HG03095 (cell line): ENCODE measurements around the gene PRM1.
A peak's percentile ranks its signal among the peaks of the same experiment; 100 is the strongest.
"Not testable (repeated sequence)": the region's sequence is repeated elsewhere in the genome, so short reads cannot be mapped to it uniquely, and the experiment has no call there.

ENCODE experiments used
- ATAC-seq: cut with Tn5 transposase; IDR thresholded peaks from one replicate; pipeline ENCODE4 v1.9.1; 2021; ENCODE audit warnings: moderate library complexity; ENCODE audit not compliant: unreplicated experiment

Gene PRM1

DNA sequence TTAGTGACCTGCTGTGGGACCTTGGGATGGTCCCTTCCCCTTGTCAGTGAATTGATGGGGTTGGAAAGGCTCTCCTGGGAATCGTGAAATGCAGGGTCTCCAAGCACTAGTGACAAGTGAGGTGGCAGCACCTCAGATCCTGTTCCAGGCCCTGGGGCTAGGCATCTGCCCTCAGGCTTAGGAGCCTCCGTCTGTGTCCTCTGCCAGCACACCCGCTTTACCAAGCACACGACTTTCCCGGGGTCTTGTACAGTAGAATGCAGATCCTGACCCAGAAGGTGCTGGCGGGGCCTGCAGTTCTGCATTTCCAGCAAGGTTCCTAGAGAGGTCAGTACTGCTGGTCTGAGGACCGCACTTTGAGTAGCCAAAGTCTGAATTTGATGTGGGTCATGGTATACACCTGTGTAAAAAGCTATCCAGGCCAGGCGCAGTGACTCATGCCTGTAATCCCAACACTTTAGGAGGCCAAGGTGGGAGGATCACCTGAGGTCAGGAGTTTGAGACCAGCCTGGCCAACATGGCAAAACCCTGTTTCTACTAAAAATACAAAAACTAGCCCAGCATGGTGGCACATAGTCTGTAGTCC lies 33.3 kb upstream of the PRM1 start:
- ATAC-seq, result no peak

DNA sequence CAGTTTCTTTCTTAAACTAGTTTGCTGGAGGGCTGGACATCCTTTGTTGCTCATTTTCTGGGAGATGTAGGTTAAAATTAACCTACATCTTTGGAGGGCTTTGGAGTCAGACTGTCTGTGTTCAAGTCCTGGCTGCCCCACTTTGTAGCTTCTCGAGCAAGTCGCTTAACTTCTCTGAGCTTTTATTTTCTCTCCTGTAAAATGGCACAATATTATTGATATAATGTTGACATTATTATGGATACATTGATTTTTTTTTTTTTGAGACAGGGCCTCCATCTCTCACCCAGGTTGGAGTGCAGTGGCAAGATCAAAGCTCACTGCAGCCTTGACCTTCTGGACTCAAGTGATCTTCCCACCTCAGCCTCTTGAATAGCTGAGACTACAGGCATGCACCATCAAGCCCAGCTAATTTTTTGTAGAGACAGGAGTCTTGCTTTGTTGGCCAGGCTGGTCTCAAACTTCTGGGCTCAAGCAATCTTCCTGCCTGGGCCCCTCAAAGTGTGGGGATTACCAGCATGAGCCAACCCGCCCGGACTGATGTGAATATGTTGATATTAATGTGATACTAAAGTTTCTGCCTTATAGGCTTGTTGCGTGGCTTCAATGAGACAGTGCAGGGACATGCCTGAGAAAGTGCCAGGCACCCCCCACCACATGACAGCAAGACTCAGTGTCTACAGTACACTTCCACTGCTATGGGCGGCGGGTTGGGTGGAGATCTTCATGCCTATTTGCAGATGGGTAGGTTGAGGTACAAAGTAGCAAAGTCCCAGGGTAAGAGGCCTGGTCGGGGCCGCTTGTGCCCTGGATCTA lies 32.6 kb upstream of the PRM1 start:
- no peak for ATAC-seq

DNA sequence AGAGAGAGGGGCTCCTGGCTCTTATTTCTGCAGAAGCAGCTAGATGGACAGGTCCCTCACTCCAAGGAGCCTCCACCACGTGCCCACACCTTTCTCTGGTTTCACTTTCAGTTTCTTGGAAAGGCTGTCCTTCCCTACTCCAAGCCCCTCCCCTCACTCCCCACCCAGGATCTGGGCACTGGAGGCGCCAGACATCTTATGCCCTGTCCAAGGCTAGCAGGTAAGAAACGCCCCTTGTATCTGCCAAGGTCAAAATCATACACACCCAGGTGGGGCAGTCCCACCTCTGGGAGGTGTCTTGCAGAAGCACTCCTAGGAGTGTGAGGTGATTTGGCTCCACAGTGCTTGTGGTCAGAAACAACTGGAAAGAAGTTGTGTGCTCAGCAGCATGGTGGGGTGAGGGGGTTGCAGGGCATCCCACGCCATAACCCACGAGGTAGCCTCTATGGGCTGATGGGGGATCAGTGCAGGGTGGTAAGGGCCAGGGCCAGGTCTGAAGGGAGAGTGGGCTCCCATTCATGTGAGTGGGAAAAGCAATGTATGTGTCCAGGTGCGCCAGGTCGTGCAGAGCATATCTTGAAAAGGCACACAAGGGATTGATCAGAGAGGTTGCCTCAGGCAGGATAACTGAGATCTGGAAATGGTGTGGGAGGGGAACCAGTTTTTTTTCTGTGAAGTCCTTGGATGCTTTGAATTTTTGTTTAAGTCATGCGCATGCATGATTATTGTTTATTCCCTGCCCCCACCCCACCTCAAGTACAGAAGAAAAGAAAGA lies 31.8 kb upstream of the PRM1 start:
- no peak for ATAC-seq

DNA sequence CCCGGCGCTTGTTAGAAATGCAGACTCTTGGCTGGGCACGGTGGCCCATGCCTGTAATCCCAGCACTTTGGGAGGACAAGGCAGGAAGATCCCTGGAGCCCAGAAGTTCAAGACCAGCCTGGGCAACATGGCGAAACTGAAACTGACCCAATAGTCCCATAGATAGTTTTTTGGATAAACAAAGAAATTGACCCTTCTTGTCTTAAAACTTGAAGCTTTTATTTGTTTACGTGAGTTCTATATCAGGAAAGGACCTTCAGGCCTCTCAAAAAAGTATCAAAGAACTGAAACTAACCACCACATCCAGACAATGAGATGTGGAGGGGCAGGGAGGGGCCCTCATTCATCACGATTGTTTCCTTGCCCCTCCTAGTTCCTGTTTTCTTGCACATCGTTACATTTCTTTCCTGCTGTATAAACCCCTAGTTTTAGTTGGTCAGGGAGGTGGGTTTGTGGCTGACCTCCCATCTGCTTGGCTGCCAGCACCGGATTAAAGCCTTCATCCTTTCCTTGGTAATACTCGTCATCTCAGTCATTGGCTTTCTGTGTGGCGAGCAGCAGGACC lies 29.9 kb upstream of the PRM1 start:
- no peak for ATAC-seq

DNA sequence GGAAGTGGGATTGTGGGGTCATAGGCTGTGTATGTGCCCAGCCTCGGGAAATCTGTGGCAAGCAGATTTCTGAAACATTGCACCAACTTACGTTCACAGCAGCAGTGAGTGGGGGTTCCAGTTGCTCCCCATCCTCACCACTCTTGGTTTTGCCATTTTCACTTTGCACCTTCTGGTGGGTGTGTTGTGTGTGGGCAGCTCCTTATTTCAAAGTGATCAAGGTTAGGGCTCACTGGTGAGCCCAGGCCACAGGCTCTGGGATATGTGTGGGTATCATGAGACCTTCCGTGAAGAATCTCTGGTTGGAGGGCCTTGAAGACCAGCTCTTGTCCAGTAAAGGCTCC lies 29.5 kb upstream of the PRM1 start:
- no peak for ATAC-seq

DNA sequence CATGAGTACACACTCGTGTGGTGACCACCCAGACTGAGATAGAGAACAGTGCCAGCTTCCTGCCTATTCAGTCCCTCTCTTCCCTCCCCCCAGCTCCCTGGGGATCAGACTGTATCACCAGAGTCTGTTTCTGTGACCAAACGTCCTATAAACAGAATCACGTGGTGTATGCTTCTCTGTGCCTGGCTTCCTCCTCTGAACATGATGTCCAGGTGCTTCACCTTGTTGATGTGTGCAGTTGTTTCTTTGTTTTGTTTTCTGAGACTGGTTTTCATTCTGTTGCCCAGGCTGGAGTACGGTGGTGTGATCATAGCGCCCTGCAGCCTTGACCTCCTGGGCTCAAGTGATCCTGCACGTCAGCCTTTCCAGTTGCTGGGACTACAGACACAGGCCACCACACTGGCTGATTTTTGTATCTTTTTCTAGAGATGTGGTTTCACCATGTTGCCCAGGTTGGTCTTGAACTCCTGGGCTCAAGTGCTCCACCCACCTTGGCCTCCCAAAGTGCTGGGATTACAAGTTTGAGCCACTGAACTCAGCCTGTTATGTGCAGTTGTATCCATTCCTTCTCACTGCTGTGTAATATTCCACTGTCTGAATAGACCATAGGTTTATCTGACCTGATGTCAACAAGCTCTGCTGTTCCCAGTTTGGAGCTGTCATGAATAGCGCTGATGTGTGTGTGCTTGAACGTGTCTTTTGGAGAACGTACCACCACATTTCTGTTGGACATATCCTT lies 28.9 kb upstream of the PRM1 start:
- peak; percentile 40 for ATAC-seq

DNA sequence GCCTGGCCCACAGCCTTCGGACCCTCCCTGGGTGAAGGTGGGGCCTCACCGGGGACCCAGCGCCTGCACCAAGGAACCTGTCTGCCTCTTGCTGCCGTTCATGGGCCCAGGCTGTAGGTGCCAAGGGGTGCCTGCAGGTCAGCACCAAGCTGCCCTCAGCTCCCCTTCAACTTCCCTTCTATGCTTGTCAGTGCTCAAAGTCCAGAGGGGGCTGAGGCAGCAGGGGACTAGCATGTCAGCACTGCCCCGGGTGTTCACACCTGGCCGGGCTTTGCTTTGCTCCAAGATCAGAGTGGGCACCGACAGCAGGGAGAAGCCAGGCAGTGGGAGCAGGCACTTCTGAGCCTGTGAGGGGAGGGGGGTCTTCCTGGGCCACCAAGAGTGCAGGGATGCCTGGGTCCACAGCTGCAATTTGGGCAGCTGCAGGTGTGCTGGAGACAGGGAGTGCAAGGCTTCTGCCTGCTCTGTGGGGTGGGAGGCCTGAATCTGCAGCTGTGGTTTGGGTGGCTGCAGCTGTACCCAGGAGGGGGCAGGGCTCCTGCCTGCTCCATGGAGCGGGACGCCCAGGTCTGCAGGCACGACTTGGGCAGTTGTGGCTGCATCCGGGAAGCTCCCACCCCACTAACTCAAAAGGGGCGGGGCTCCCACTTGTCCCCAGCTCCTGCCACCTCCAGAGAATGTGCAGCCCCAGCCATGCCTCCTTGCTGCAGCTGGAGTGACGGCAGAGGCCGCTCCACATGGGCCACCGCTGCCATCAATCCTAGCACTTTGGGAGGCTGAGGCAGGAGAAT lies 27.6 kb upstream of the PRM1 start:
- ATAC-seq, result no peak

DNA sequence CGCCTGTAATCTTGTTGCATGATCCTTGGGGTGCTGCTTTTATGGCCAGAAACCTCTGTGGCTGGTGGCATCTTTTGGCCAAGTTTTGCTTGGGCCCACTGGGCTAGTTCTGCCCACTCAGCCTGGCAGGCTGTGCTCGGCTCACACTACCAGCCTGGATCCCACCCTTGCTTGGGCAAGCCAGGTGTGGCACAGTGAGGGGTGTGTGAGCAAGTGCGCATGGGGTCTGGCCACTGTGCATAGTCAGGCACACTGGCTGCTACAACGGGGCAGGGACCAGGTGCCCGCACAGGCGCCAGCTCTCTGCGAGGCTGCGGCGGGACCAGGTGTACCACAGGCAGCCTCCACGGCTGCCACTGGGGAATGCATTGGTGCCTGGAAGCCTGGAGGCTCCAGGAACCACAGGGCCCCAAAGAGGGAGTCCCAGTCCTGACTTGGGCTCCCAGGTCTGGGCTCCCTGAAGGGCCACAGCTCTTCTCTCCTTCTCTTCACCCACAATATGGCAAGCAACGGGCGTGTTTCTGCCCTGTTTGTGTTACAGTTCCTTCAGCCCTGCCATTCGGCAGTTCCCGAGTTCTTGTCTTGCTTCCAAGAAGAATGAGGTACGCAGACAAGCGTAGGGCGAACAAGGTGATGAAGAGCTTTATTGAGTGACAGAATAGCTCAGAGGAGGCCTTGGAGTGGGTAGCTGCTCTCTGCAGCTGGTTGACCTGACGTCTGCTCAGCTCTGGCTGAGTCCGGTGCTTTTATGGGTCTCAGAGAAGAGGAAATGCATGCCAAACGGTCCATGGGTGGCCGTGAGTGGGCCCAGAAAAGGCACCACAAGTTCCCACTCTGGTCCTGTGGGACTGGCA lies 26.7 kb upstream of the PRM1 start:
- ATAC-seq, result no peak

DNA sequence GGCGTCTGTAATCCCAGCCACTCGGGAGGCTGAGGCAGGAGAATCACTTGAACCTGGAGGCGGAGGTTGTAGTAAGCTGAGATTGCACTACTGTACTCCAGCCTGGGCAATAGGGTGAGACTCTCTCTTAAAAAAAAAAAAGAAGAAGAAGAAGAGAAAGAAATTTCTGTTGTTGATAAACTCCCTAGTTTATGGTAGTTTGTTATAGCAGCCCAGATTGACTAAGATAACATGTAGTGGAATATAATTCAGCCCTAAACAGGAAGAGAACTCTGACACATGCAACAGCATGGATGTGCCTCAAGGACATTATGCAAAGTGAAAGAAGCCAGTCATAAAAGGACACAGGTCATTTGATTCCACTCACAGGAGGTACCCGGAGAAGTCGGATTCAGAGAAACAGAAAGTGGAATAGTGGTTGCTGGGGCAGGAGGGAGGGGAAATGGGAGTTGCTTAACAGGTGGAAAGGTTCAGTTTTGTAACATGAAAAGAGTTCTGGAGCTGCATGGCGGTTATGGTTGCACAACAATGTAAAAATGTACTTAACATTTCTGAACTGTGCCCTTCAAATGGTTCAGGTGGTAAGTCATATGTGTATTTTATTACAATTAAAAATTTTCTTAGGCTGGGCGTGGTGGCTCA lies 26.0 kb upstream of the PRM1 start:
- no peak for ATAC-seq

DNA sequence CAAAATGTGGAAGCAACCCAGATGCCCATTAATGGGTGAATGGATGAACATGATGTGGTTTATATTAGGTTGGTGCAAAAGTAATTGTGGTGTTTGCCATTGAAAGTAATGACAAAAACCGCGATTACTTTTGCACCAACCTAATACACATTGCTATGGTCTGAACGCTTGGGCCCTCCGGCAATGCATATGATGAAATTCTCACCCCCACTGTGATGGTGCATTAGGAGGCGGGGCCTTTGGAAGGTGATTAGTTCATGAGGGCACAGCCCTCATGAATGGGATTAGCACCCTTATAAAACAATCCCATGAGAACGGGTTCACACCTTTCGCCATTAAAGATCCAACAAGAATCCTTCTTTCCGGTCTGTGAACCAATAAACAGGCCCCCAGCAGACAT lies 25.3 kb upstream of the PRM1 start:
- ATAC-seq, result no peak

DNA sequence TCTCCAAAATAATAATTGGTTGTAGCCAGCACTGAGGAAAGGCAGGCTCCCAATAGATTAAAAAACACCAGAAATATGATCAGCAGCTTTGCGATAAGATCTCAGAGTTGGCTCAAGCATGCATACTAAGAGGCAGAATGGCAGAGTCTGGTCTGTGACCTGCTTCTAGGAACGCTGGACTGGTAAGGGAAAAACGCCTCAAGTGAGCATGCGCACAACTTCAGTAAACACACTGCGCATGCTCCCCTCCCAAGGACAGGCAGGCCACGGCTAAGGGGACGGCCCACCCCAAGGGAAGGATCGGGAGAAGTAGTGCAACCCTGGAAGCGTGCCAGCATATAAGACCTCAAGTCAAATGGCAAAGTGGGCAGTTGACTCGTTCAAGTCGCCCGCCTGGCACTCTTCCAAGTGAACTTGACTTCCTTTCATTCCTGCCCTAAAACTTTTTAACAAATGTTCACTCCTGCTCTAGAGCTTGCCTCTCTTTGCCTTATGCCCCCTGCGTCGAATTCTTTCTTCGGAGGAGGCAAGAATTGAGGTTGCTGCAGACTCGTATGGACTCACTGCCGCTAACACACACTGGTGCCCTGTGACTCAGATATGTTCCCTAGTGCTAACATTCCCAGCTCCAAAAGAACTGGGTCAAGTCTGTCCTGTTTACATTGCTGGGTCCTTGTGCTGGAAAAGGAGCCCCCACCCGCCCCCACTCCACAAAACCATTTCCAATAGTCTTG lies 22.4 kb upstream of the PRM1 start:
- no peak for ATAC-seq

DNA sequence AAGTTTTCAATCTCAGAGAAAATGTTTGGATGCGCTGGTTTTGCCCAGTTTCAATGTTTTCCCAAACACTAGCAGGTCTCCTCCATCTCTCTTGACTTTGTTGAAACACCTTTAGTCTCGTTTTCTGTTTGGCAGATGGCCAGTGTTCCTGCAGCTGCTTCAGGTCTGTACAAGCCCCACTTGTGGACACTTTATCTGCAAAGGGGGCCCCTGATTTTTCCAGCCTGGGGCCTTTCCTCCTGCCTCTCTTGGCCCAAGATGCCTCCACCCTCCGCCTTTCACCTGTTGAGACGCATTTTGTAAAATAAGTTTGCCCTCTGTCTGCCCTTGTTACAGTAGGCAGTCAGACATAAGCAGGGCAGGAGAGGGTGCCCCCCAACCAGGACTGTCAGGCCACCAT lies 21.8 kb upstream of the PRM1 start:
- no peak for ATAC-seq

DNA sequence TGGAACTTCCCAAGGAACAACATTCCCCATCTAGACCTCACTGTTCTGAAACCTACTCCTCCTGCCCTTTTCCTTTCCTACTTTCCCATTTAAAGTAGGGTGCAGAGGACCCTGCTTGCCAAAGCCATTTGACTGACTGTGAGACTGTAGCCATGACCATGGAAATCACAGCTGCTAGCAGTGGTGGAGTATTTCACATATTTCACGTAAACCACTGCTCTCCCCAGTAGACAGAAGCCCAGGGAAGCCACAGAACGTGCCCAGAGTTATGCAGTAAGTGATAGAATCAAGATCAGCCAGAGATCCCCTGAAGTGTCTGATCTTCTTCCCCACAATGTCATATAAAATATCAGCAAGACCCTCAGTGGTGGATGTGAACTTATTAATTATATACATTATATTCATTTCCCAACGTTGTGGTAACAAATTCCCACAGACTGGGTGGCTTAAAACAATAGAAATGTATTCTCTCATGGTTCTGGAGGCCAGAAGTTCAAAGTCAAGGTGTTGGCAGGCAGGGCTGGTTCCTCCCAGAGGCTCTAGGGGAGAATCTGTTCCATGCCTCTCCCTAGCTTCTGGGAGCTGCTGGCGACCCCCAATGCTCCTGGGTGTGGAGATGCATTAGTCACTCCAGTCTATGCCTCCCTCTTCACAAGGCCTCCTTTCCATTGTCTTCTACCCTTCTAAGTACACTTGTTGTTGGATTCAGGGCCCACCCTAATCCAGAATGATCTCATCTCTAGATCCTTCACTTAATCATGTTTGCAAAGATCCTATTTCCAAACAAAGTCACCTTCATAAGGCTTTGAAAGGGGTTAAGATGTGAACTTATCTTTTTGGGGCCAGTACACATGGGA lies 20.7 kb upstream of the PRM1 start:
- no peak for ATAC-seq

DNA sequence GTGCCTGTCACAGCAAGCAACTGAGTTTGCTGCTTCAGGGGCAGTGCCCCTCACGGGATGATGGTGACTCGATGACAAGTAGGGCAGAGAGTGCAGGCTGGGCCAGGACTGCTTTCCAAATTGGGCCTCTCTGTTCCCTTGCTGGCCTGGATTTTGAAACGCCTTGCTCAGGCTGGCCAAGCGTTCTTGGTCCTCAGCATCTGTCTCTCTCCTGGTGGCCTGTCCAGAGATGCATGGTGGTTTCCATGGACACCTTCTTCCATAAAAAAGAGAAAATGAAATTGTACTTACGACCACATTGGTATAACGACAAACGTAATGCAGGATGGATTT lies 19.4 kb upstream of the PRM1 start:
- ATAC-seq, result no peak

DNA sequence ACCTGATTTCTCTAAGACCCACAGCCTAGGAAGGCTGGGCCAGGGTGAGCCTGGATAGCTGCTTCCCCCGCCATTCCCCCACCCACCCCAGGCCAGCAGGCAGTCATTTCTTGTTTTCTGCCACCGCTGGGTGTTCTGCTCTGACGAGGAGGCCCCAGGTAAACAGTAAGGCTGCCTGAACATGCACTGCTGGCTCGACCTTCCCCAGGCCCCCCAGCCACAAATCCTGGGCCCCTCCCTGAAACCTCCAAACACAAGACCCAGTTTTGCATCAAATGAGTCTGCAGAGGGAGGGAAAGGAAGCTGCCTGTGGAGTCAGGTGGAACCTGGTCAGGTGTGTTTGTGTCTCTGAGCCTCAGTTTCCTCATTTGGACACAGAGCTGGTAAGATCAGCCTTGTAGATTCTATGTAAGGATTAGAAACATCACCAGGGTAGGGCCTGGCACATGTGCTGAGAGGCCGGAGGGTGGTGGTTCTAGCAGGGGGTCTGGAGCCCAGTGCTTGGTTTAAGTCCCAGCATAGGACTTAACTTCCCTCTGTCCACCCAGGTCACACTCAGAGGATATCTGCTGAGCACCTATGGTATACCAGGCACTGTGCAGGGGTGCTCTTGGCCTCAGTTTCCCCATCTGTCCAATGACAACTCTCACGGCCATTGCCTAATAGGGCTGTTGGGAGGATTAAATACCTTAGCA lies 18.9 kb upstream of the PRM1 start:
- no peak for ATAC-seq

DNA sequence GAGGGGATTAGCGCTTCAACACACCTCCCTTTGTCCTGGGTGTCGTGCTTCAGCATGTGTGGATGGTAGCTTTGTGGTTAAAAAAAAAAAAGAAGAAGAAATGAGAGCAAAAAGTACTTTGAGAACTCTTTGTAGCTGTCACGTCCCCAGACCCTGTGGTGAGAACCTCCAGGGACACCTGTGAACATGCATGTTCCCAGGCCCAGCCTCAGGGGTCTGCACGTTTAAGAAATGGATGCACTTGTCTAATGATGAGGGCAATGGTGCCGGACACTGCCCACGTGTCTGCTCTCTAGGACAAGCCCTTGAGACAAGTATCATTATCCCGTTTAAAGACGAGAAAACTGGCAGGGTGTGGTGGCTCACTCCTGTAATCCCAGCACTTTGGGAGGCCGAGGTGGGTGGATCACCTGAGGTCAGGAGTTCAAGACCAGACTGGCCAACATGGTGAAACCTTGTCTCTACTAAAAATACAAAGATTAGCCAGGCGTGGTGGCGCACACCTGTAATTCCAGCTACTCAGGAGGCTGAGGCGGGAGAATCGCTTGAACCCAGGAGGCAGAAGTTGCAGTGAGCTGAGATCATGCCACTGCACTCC lies 17.9 kb upstream of the PRM1 start:
- not testable (repeated sequence) for ATAC-seq
